ENCODE results near the gene RPL31.

GRCh38 chr2:101022221-101022620 is 20.1 kb downstream of the RPL31 start:
- TF ChIP-seq, protein P1, sequence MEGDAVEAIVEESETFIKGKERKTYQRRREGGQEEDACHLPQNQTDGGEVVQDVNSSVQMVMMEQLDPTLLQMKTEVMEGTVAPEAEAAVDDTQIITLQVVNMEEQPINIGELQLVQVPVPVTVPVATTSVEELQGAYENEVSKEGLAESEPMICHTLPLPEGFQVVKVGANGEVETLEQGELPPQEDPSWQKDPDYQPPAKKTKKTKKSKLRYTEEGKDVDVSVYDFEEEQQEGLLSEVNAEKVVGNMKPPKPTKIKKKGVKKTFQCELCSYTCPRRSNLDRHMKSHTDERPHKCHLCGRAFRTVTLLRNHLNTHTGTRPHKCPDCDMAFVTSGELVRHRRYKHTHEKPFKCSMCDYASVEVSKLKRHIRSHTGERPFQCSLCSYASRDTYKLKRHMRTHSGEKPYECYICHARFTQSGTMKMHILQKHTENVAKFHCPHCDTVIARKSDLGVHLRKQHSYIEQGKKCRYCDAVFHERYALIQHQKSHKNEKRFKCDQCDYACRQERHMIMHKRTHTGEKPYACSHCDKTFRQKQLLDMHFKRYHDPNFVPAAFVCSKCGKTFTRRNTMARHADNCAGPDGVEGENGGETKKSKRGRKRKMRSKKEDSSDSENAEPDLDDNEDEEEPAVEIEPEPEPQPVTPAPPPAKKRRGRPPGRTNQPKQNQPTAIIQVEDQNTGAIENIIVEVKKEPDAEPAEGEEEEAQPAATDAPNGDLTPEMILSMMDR (IDR thresholded peaks at IDR 0.05; ENCODE audit: low read depth, low read length, poor library complexity, severe bottlenecking): no peak
- TF ChIP-seq EZH2phosphoT487 (IDR thresholded peaks at IDR 0.05; ENCODE audit: borderline replicate concordance, low read length): no peak

Data from DOHH2 (cell line).